GM12865 (cell line): ENCODE measurements around the gene SMAP1.

Experiments used
- DNase-seq: peaks from one replicate; pipeline ENCODE4 v3.0.0; 2010; ENCODE audit warnings: low read depth
- H3K4me3 ChIP-seq: 2 replicates; pipeline ENCODE4 v1.5.1; 2011; ENCODE audit warnings: mild to moderate bottlenecking, low read depth, low read length, control low read depth
- CTCF ChIP-seq: IDR thresholded peaks from 2 replicates; pipeline ENCODE4 v1.5.1; 2011; ENCODE audit warnings: low read length, control low read depth, low read depth, inconsistent platforms; ENCODE audit not compliant: insufficient read depth; ENCODE audit errors: missing control alignments

The SMAP1 gene

GRCh38 chr6:70806086-70806485 lies 138.4 kb downstream of the SMAP1 start:
- no peak for DNase-seq
- no peak overlapping the region for H3K4me3 ChIP-seq
- no peak for TF ChIP-seq CTCF

- no peak overlapping the region for H3K4me3 ChIP-seq
- TF ChIP-seq CTCF = no peak
- DNase-seq = no peak
These were observed 144.1 kb downstream of the SMAP1 start for GRCh38 chr6:70811788-70812187.

GRCh38 chr6:70813885-70814284 lies 146.2 kb downstream of the SMAP1 start:
- H3K4me3 ChIP-seq = no peak overlapping the region
- DNase-seq = no peak
- no peak for TF ChIP-seq CTCF

- no peak for TF ChIP-seq CTCF
- DNase-seq = no peak
These were observed 152.0 kb downstream of the SMAP1 start for GRCh38 chr6:70819646-70820045.

GRCh38 chr6:70820778-70821177 lies 153.1 kb downstream of the SMAP1 start:
- no peak overlapping the region for H3K4me3 ChIP-seq
- DNase-seq = no peak
- TF ChIP-seq CTCF = no peak

More at GRCh38 chr6:70819646-70820045, 152.0 kb downstream of the SMAP1 start:
- H3K4me3 ChIP-seq = no peak overlapping the region

GRCh38 chr6:70821751-70822150 lies 154.1 kb downstream of the SMAP1 start:
- no peak overlapping the region for H3K4me3 ChIP-seq
- no peak for TF ChIP-seq CTCF
- DNase-seq = no peak

- DNase-seq = peak; percentile 2
- no peak for TF ChIP-seq CTCF
- no peak overlapping the region for H3K4me3 ChIP-seq
These were observed 156.0 kb downstream of the SMAP1 start for GRCh38 chr6:70823651-70824050.
